Activated CD4-positive, alpha-beta T cell treated with anti-CD3 and anti-CD28 coated beads for 48 hours (primary cell): ENCODE data around the gene IPMK.
"Not testable (repeated sequence)": the region's sequence is repeated elsewhere in the genome, so short reads cannot be mapped to it uniquely, and the experiment has no call there.

Source experiments
- DNase-seq: peaks from one replicate; pipeline ENCODE4 v3.0.0-alpha.2; 2020

IPMK gene

GRCh38 chr10:58220769-58221451 lies 46.8 kb downstream of the IPMK start:
- no peak for DNase-seq

GRCh38 chr10:58219875-58220274 lies 47.8 kb downstream of the IPMK start:
- no peak for DNase-seq

GRCh38 chr10:58217612-58218011 lies 50.1 kb downstream of the IPMK start:
- DNase-seq = no peak

- no peak for DNase-seq
These were observed 55.1 kb downstream of the IPMK start for GRCh38 chr10:58212622-58213021.

GRCh38 chr10:58210160-58210559 lies 57.5 kb downstream of the IPMK start:
- DNase-seq = no peak

GRCh38 chr10:58209669-58210068 lies 58.0 kb downstream of the IPMK start:
- no peak for DNase-seq

GRCh38 chr10:58206251-58206650 lies 61.4 kb downstream of the IPMK start:
- DNase-seq = no peak

GRCh38 chr10:58201704-58202103 lies 66.0 kb downstream of the IPMK start:
- DNase-seq = no peak

GRCh38 chr10:58189269-58189668 lies 78.4 kb downstream of the IPMK start:
- no peak for DNase-seq

GRCh38 chr10:58184120-58184670 lies 83.5 kb downstream of the IPMK start:
- DNase-seq = no peak

- no peak for DNase-seq
These were observed 87.0 kb downstream of the IPMK start for GRCh38 chr10:58180666-58181065.

- DNase-seq = no peak
These were observed 88.5 kb downstream of the IPMK start for GRCh38 chr10:58179238-58179637.

- no peak for DNase-seq
These were observed 88.9 kb downstream of the IPMK start for GRCh38 chr10:58178811-58179210.

GRCh38 chr10:58177362-58177947 lies 90.2 kb downstream of the IPMK start:
- no peak for DNase-seq

GRCh38 chr10:58175990-58176900 lies 91.4 kb downstream of the IPMK start:
- DNase-seq = no peak

GRCh38 chr10:58174831-58175230 lies 92.9 kb downstream of the IPMK start:
- no peak for DNase-seq

GRCh38 chr10:58173391-58173790 lies 94.3 kb downstream of the IPMK start:
- DNase-seq = no peak

GRCh38 chr10:58171146-58171545 lies 96.5 kb downstream of the IPMK start:
- DNase-seq = no peak

- DNase-seq = no peak
These were observed 103.2 kb downstream of the IPMK start for GRCh38 chr10:58164517-58164916.

- DNase-seq = no peak
These were observed 108.9 kb downstream of the IPMK start for GRCh38 chr10:58158806-58159205.

- DNase-seq = no peak
These were observed 110.5 kb downstream of the IPMK start for GRCh38 chr10:58157076-58157766.

GRCh38 chr10:58155941-58156340 lies 111.8 kb downstream of the IPMK start:
- DNase-seq = not testable (repeated sequence)

- no peak for DNase-seq
These were observed 113.9 kb downstream of the IPMK start for GRCh38 chr10:58153751-58154150.
